AG04450 (cell line): Measurements from ENCODE around the gene ZBTB34. TPM values are rescaled to one million over a fixed set of nuclear protein-coding genes. Genes with fewer than 3 reads are reported as not detected.

Source experiments
- CTCF ChIA-PET: fragments of 300-600, 350-600 bp; formaldehyde crosslinking; extraction: SDS; loops from one replicate; lab custom pipeline; 2022; ENCODE audit warnings: antibody characterized with exemption, inconsistent platforms; lab: Charles Lee
- POLR2A ChIA-PET: fragments of 350-600 bp; formaldehyde crosslinking; extraction: SDS; loops from one replicate; lab custom pipeline; 2021; ENCODE audit warnings: antibody characterized with exemption, inconsistent platforms; lab: Yijun Ruan, JAX
- DNase-seq: peaks from one replicate; pipeline ENCODE4 v3.0.0-alpha.2; 2011; ENCODE audit warnings: low read depth, low spot score
- H3K27ac ChIP-seq: one replicate; pipeline ENCODE4 v1.5.1; 2012; ENCODE audit warnings: low read depth, low read length, control low read depth
- H3K27me3 ChIP-seq: one replicate; pipeline ENCODE4 v1.6.0; 2012; ENCODE audit warnings: low read length; ENCODE audit not compliant: control insufficient read depth, insufficient read depth
- H3K4me3 ChIP-seq: 2 replicates; pipeline ENCODE4 v1.5.1; 2011; ENCODE audit warnings: mild to moderate bottlenecking, low read depth, low read length, control low read depth
- H3K9me3 ChIP-seq: 2 replicates; pipeline ENCODE4 v1.5.1; 2012; ENCODE audit warnings: low read length; ENCODE audit not compliant: control insufficient read depth, insufficient read depth
- polyA plus RNA-seq: library from polyadenylated mRNA; depleted of rRNA; stranded (reverse); fragments of >200 nt; gene quantifications from 2 replicates; pipeline ENCODE4 v1.2.3, GENCODE V29; 2011
- TF ChIP-seq, protein P1 (sequence below): IDR thresholded peaks from 2 replicates; pipeline ENCODE4 v1.5.1; 2011; ENCODE audit warnings: low read depth, low read length, control low read depth, inconsistent platforms

ZBTB34 gene
- polyA plus RNA-seq, 1 experiment: 9.4 TPM

DNA sequence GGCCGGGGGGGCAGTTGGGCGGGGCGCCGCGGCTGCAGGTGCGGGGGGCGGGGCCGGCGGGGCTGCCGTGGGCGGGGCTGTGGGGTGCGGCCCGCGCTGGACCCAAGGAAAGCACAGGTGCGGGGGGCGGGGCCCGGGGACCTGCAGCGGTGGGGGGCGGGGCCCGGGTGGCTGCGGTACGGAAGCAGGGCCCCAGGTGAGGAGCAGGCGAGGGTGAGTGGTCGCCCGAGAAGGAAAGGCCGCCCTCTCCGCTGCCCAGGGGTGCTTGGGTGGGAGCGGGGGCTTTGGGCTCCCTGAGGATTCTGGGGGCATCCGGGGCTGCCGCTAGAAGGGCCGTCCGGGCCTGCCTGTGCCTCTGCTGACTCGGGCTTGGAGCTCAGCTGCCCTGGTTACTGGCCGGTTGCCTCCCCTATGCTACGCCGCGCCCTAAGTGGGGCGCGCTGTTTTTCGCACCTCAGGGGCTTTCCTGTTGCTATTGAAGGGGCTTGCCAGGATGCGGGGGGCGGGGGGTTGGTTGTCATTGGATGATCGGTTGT is 54.9 kb downstream of the ZBTB34 start:
- CTCF ChIA-PET: interaction anchor here (0.7 to 1.0 kb wide), 3 partner anchors 13 to 300 kb away, joined by 3 to 6 read pairs (median 3); no protein-coding TSS in a partner anchor
- no peak for DNase-seq
- Histone ChIP-seq H3K27me3 (peaks cover 10% of the 10 kb centered on the region), H3K9me3 (no peaks in the 10 kb centered on the region), H3K4me3 (peak overlapping the region; percentile 51), H3K27ac (no peak overlapping the region)
- TF ChIP-seq, protein P1, sequence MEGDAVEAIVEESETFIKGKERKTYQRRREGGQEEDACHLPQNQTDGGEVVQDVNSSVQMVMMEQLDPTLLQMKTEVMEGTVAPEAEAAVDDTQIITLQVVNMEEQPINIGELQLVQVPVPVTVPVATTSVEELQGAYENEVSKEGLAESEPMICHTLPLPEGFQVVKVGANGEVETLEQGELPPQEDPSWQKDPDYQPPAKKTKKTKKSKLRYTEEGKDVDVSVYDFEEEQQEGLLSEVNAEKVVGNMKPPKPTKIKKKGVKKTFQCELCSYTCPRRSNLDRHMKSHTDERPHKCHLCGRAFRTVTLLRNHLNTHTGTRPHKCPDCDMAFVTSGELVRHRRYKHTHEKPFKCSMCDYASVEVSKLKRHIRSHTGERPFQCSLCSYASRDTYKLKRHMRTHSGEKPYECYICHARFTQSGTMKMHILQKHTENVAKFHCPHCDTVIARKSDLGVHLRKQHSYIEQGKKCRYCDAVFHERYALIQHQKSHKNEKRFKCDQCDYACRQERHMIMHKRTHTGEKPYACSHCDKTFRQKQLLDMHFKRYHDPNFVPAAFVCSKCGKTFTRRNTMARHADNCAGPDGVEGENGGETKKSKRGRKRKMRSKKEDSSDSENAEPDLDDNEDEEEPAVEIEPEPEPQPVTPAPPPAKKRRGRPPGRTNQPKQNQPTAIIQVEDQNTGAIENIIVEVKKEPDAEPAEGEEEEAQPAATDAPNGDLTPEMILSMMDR: no peak
- POLR2A ChIA-PET: no interaction called here

DNA sequence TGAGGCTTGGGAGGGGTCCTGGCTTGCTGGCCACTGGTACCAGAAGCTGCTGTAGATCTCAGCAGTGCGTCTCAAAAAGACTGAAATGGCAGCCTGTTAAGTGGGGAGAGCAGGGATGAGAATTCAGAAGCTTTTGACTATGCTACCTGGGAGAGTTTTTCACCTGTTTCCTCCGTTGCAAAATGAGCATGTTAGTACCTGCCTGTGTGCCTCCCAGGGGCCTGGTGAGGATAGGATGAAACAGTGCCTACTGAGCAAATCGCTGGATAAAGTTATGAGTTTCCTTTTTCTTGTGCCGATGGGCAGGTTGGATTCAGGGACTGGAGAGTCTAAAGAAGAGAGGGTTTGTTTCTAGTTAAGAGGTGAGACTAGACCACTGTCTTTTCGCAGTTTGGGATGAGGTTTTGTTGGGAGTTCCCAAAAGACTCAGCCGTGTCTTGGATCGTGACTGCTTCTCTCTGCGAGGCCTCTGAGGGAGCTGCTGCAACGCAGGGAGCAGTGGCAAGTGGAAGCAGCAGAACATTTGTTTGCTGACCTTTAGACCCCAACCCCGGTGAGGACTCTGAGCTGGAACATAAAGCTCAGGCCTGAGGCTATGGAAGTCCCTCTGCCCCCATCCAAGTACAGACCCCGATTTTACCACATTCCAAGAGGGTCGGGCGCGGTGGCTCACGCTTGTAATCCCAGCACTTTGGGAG is 55.6 kb downstream of the ZBTB34 start:
- TF ChIP-seq, protein P1: no peak
- H3K27ac ChIP-seq: no peak overlapping the region
- ChIA-PET CTCF (interaction anchor here (0.7 kb wide), 1 partner anchor 12 kb away, joined by 6 read pairs; no protein-coding TSS in a partner anchor), POLR2A (no interaction called here)
- H3K27me3 ChIP-seq: peaks cover 11% of the 10 kb centered on the region
- no peak for DNase-seq
- peak overlapping the region; percentile 51 for H3K4me3 ChIP-seq
- H3K9me3 ChIP-seq: no peaks in the 10 kb centered on the region

DNA sequence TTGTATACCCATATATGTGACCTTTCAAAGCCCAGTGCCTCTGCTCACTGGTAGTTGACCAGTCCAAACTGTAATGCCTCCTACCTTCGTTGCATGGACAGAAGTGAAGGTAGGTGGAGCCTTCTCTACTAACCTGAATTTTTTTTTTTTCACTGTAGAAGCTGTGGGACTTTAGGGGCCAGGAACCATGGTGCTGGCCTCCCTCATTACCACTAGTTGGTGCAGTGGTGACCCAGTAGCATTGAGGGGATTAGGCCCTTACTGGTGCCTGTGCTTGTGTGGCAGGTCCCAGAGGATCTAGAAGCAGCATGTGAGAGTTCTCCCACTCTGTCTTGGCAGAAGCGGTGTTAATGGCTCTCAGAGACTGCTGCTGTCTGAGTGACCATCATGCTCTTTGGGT is 56.5 kb downstream of the ZBTB34 start:
- TF ChIP-seq, protein P1: no peak
- CTCF ChIA-PET: no interaction called here
- POLR2A ChIA-PET: no interaction called here

DNA sequence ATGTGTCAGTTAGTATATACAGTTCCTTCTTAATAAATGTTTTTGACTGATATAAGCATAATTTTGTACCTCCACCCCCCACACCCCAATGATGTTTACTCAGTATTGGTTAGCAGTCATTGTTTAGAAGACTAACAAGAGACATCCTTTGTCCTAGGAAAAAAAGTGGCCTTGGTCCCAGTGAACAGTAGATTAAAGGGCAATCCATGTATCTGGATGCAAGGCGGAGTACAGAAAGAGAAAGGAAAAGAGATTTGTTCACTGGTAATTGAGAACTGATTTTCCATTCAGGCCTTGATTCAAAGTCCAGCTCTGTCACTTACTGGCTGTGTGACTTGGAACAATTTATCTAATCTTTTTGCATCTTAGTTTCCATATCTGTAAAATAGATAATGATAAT is 58.8 kb downstream of the ZBTB34 start:
- H3K27me3 ChIP-seq: peaks cover 9% of the 10 kb centered on the region
- no peak overlapping the region for H3K27ac ChIP-seq
- POLR2A ChIA-PET: no interaction called here
- no peaks in the 10 kb centered on the region for H3K9me3 ChIP-seq
- no peak for DNase-seq
- TF ChIP-seq, protein P1: no peak
- H3K4me3 ChIP-seq: no peak overlapping the region
- CTCF ChIA-PET: interaction anchor here (0.6 kb wide), 1 partner anchor 270 kb away, joined by 3 read pairs; no protein-coding TSS in a partner anchor

More for the DNA sequence above, 56.5 kb downstream of the ZBTB34 start:
- Histone ChIP-seq H3K4me3 (no peak overlapping the region), H3K27me3 (peaks cover 9% of the 10 kb centered on the region), H3K9me3 (no peaks in the 10 kb centered on the region), H3K27ac (no peak overlapping the region)
- DNase-seq: no peak

DNA sequence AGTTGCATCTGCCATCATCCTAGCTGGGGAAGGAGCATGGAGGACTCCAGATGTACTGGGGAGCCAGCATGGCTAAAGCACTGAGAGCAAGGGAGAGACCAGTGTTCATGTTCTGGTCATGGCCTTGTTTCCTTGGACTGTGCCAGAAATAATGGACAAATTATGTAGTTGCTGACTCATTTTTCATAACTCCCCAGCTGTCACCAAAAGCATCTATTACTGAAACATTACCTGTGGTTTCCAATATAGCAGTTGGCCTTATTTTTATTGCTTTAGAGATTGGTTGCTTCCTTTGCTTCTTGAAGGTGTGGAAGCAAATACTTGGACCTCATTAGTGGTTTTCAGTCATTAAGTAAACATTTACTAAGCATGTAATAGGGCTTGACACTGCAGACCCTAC is 65.4 kb downstream of the ZBTB34 start:
- DNase-seq: no peak
- ChIA-PET CTCF (interaction anchor here (2.0 kb wide), 1 partner anchor 15 kb away, joined by 9 read pairs; no protein-coding TSS in a partner anchor), POLR2A (no interaction called here)

More for the DNA sequence above, 65.4 kb downstream of the ZBTB34 start:
- H3K9me3 ChIP-seq: no peaks in the 10 kb centered on the region
- peaks cover 9% of the 10 kb centered on the region for H3K27me3 ChIP-seq
- TF ChIP-seq, protein P1: no peak
- H3K4me3 ChIP-seq: no peak overlapping the region
- no peak overlapping the region for H3K27ac ChIP-seq
